ENCODE data around the gene TBK1. TPM values are rescaled to one million over a fixed set of nuclear protein-coding genes. Genes with fewer than 3 reads are reported as not detected.

The TBK1 gene
- total RNA-seq, 1 experiment from 2014 or later, result 23.6 TPM

DNA sequence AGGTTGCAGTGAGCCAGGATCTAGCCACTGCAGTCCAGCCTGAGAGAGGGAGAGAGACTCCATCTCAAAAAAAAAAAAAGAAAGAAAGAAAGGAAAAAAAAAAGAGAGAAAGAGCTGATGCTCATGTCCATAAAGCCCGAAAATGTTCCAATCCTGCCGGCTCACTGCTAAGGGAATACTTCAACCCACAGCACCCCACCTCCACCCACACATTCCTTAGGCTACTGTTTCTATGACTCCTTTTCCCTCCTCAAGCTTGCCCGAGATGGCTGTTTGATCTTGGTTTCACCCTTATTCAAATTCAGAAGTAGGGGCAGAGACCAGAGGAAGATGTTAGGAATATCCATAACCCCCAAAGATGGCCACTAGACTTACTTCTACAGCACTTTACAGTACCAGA, 98.8 kb downstream of the TBK1 start:
- TF ChIP-seq, protein P1, sequence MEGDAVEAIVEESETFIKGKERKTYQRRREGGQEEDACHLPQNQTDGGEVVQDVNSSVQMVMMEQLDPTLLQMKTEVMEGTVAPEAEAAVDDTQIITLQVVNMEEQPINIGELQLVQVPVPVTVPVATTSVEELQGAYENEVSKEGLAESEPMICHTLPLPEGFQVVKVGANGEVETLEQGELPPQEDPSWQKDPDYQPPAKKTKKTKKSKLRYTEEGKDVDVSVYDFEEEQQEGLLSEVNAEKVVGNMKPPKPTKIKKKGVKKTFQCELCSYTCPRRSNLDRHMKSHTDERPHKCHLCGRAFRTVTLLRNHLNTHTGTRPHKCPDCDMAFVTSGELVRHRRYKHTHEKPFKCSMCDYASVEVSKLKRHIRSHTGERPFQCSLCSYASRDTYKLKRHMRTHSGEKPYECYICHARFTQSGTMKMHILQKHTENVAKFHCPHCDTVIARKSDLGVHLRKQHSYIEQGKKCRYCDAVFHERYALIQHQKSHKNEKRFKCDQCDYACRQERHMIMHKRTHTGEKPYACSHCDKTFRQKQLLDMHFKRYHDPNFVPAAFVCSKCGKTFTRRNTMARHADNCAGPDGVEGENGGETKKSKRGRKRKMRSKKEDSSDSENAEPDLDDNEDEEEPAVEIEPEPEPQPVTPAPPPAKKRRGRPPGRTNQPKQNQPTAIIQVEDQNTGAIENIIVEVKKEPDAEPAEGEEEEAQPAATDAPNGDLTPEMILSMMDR (conservative IDR thresholded peaks at IDR 0.05), result no peak
- DNase-seq, result no peak
- no peaks in the 10 kb centered on the region for H3K79me1 ChIP-seq (ENCODE audit: insufficient read depth, low read depth, low read length, poor library complexity, severe bottlenecking)
- no peak overlapping the region for H3K4ac ChIP-seq (ENCODE audit: low read depth, low read length)
- H2AFZ ChIP-seq (ENCODE audit: low read length), result no peak overlapping the region
- no peak overlapping the region for H3K27ac ChIP-seq (ENCODE audit: insufficient read length, low read depth, low read length)
- no peaks in the 10 kb centered on the region for H3K9me3 ChIP-seq (ENCODE audit: control insufficient read depth, low read depth, low read length)
- no peaks in the 10 kb centered on the region for H3K27me3 ChIP-seq (ENCODE audit: insufficient read depth, low read length)
- no peak overlapping the region for H3K14ac ChIP-seq (ENCODE audit: insufficient read depth, low read length)
- H3K79me2 ChIP-seq (ENCODE audit: insufficient read depth, low read length), result no peaks in the 10 kb centered on the region
- no peaks in the 10 kb centered on the region for H4K20me1 ChIP-seq (ENCODE audit: control insufficient read depth, insufficient read depth, insufficient read length)
- Mint-ChIP-seq H3K4me3 (no peak overlapping the region), H3K27me3 (ENCODE audit: low read depth) (no peaks in the 10 kb centered on the region), H3K27ac (peak overlapping the region in 1 of 3 experiments; percentile 29; a peak in 1 of 7 replicates), H3K9me3 (no peaks in the 10 kb centered on the region), H3K4me1 (peaks cover 6 to 12% of the 10 kb centered on the region in 2 experiments), H3K36me3 (ENCODE audit: insufficient read depth in 1 of 3, low read depth in 3 of 3) (no peaks in the 10 kb centered on the region)
- no peak overlapping the region for H2BK15ac ChIP-seq (ENCODE audit: low read depth, low read length)
- H3K4me2 ChIP-seq (ENCODE audit: insufficient read depth, insufficient read length, low read length), result no peak overlapping the region
- no peak overlapping the region for H3K9ac ChIP-seq (ENCODE audit: extremely low read depth, insufficient read length, low read length)
- no peaks in the 10 kb centered on the region for H3K23me2 ChIP-seq (ENCODE audit: insufficient read length, low read depth, low read length, poor library complexity, severe bottlenecking)
- H2BK20ac ChIP-seq (ENCODE audit: low read depth, low read length, poor library complexity, severe bottlenecking), result no peak overlapping the region
- H4K91ac ChIP-seq (ENCODE audit: insufficient read length, low read depth, low read length), result no peak overlapping the region
- no peak overlapping the region for H2BK12ac ChIP-seq (ENCODE audit: insufficient read length, low read depth, low read length)
- H3K56ac ChIP-seq (ENCODE audit: insufficient read length, low read depth, low read length), result no peak overlapping the region
- H2AK5ac ChIP-seq (ENCODE audit: insufficient read length, low read length), result no peak overlapping the region
- H3T11ph ChIP-seq (ENCODE audit: low read length), result no peak overlapping the region
- H2BK5ac ChIP-seq (ENCODE audit: insufficient read length, low read length), result no peak overlapping the region
- H4K8ac ChIP-seq (replicated peaks; ENCODE audit: insufficient read length, low read depth, low read length), result no peak overlapping the region
- WGBS (ENCODE audit: extremely low coverage, insufficient read length, low lambda C conversion rate), result no CpG with 5 or more reads among the region's 3 CpGs
- H3K4me1 ChIP-seq (ENCODE audit: insufficient read depth, low read length), result no peaks in the 10 kb centered on the region
- H3K23ac ChIP-seq (ENCODE audit: insufficient read length, low read depth, low read length), result no peak overlapping the region
- no peak overlapping the region for H2BK120ac ChIP-seq (ENCODE audit: low read depth, low read length, poor library complexity, severe bottlenecking)
- H3K18ac ChIP-seq (ENCODE audit: insufficient read length, low read depth, low read length), result no peak overlapping the region
- H4K5ac ChIP-seq (ENCODE audit: insufficient read length, low read depth, low read length), result no peak overlapping the region
